GM18873 (cell line): ENCODE results near the gene SPIRE1.

ENCODE experiments used
- ATAC-seq: cut with Tn5 transposase; IDR thresholded peaks from one replicate; pipeline ENCODE4 v1.9.1; 2021; ENCODE audit warnings: mild to moderate bottlenecking, moderate library complexity, moderate number of reproducible peaks; ENCODE audit not compliant: unreplicated experiment, low FRiP score

SPIRE1 gene

DNA sequence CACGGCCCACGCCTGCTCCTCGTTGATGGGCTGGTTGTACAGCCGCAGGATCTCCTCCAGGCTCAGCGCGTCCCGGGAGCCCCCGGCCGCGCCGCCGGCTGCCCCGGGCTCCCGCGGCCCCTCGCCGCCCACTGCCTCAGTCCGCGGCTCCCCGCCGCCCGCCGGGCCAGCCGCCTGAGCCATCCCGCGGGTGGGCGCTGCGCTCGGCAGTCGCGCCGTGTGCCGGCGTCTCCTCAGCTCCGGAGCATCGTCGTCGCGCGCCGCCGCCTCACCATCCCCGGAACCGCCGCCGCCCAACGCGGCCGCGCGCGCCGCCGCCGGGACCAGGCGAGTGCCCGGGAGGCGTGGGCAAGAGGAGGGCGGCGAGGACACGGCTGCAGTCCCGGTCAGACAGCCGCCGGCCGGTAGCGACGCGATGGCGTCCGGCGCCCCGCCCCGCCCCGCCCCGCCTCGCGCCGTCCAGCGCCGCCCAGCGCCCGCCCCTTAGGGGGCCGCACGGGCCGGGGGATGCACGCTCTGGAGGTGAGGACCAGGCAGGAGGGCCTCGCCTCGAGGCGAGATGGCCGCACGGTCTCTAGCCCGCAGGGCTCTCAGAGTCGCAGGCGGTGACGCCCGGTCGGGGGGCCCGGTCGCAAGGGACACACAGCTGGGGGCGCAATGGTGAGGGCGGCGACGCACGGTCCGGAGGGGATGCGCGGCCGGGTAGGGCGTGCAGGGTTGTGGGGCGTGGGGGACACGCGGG, at the start of gene SPIRE1:
Gene SPIRE1, minus strand, starts transcription at position 424 of the 742 bp plus-strand sequence. Its CDS starts 241 bp downstream, at position 183.
- no peak for ATAC-seq

GRCh38 chr18:12703664-12704063, 45.8 kb upstream of the SPIRE1 start:
- no peak for ATAC-seq

GRCh38 chr18:12703096-12703567, 45.2 kb upstream of the SPIRE1 start:
- ATAC-seq: no peak

DNA sequence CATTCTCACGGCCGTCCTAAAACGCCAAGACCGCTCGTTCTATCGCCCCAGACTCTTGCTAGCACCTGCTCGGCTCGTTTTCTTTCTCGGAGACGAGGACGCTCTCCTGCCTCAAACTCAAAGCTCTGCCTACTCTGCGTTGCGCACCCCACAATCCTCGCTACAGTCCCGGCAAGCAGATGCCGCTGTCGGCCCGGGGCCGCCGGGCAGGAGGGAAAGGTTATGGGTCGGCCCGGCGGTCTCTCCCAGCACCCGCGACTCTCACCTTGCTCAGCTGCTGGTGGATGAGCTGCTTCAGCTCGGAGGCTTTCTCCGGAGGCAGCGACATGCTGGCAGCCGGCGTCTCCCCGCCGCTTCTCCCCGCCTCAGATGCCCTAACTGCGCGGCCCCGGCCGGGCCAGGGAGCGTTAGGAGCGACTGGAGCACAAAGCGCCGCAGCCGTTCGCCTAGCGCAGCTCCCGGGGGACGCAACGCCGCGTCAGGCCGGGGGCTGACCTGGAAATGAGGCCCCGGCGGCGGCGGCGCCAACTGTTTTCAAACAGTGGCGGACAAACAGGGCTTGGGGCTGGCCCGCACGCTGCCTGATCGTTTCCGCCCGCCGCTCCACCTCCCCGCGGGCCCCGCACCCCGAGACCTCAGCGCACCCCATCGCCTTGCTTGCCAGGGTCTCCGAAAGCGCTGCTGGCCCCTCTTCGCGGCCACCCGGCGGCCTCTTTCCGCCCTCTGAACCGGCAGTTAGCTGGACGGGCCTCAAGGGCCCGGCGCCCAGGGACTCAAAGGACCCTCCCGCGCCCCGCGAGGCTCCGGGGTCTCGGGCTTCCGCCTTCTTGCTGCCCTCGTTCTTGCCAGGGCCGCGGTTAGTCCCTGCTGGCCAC, 44.6 kb upstream of the SPIRE1 start, which contains the start of the genes CEP76 and PSMG2:
Gene CEP76, minus strand, starts transcription at position 503 of the 875 bp plus-strand sequence. Its CDS starts 175 bp downstream, at position 328.
Gene PSMG2, plus strand, starts transcription at position 822 of the 875 bp plus-strand sequence. CDS start 66 bp downstream, outside the sequence.
- ATAC-seq: peak; percentile 71

GRCh38 chr18:12701161-12701560, 43.3 kb upstream of the SPIRE1 start:
- ATAC-seq: no peak

- no peak for ATAC-seq
These were observed 41.8 kb upstream of the SPIRE1 start for GRCh38 chr18:12699747-12700146.

DNA sequence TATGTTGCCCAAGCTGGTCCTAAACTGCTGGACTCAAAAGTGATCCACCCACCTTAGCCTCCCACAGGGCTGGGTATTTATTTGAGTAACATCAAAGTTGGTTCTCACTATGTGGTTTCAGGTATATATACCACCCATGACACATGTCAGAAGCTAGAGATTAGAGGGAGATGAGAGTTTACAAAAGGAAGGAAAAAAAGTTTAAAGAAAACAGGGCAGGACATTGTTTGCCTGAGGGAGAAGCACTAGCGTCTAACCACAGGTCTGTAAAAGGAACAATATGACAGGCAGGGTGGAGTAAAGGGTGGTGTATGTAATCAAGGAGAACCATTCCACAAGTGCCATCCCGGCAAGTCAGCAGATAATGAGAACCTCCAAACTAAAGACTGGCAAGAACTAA, 36.1 kb upstream of the SPIRE1 start:
- no peak for ATAC-seq

- ATAC-seq: no peak
These were observed 34.3 kb upstream of the SPIRE1 start for GRCh38 chr18:12692206-12692605.

- ATAC-seq: no peak
These were observed 31.4 kb upstream of the SPIRE1 start for GRCh38 chr18:12689256-12689850.

GRCh38 chr18:12686100-12686499, 28.2 kb upstream of the SPIRE1 start:
- no peak for ATAC-seq

DNA sequence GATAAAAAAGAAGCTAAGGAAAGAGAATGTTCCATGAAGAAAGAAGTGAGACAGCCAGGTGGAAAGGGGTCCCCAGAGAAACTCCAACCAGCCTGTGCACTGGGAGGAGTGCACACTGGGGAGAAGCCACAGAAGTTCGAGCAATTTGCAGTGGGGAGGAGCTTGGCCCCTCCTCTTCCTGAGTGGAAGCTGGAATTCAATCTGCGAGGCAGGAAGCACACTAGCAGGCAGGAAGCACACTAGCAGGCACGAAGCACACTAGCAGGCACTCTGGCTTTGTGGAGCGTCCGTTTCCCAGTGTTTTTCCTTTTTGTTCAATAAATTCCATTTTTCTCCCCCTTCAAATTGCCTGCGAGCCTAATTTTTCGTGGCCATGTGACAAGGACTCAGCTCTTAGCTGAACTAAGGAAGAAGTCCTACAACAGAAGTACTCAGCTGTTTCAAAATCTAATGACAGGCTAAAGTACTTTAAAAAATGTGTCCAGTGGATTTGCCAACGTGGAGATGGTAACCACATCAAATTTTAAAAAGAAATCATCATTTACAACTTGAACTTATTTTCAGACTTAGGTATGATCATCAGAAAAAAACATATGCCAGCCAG, 21.4 kb upstream of the SPIRE1 start:
- ATAC-seq: no peak

DNA sequence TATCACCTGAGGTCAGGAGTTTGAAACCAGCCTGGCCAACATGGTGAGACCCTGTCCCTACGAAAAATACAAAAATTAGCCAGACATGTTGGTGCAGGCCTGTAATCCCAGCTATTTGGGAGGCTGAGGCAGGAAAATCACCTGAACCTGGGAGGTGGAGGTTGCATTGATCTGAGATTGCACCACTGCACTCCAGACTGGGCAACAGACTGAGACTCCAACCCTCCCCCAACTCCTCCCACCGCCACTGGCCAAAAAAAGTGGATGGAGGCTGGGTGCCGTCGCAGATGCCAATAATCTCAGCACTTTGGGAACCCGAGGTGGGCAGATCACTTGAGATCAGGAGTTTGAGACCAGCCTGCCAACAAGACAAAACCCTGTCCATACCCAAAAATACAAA, 10.1 kb upstream of the SPIRE1 start:
- ATAC-seq: no peak

DNA sequence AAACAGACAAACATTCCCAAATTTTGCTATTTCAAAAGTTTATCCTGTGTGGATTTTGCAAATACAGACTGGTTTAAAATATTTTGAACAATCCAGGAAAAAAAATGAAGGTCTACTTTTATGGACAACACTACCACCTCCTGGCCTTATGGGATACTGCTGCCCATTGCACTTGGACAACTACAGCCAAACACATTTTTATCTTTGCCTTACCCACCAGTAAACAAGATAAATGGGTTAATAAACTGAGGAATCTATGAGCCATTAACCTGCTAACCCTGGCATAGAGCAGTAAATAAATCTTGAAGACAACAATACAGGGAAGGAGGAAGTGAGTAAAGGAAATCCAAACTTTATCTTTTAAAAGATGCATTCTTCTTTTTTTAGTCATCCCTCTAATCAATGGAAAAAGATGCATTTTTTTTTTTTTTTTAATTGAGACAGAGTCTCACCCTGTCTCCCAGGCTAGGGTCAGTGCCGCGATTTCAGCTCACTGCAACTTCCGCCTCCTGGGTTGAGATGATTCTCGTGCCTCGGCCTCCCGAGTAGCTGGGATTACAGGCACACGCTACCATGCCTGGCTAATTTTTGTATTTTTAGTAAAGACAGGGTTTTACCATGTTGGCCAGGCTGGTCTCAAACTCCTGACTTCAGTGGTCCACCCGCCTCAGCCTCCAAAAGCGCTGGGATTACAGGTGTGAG, 2.1 kb upstream of the SPIRE1 start:
- no peak for ATAC-seq

- ATAC-seq: no peak
These were observed 675 bp upstream of the SPIRE1 start for GRCh38 chr18:12658426-12659138.

DNA sequence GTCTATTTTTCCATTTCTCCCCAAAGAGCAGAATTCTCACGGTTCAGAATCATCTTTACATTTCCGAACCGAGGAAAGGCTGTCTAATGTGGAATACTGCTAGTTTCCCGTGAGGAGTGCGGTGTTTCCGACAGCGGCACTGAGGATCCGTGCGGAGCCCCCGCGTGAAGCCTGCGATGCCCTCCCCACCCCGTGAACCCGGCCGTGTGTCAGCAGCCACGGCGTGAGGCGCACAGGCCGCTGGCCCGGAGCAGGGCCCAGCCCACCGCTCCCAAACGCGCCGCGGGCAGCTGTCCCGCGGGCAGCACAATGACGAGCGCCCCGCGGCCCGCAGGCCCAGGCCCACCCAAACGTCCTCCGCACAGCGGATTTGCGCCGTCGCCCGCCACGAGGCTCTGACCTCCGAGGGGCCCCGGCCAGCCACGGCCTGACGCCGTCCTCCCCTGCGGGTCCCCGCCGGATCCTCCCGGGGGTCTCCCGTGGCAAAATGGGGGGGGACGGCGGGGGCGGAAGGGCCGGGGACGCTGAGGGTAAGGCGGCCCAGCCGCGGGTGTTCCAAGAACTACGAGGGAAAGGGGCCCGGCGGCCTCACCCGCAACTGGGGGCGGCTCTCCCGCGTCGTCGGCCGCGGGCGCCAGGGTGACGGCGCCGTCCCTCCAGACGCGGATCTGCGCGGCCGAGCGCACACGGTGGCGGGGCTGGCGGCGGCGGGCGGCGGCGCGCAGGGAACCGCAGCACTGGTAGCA, 796 bp downstream of the SPIRE1 start:
- no peak for ATAC-seq

GRCh38 chr18:12656605-12656937, 1.3 kb downstream of the SPIRE1 start:
- no peak for ATAC-seq

- no peak for ATAC-seq
These were observed 2.9 kb downstream of the SPIRE1 start for GRCh38 chr18:12654971-12655370.

GRCh38 chr18:12652861-12653401, 5.0 kb downstream of the SPIRE1 start:
- ATAC-seq: no peak
